RPMI8226 (cell line): ENCODE results near the gene WWC1.
"Not testable (repeated sequence)": the region's sequence is repeated elsewhere in the genome, so short reads cannot be mapped to it uniquely, and the experiment has no call there.

Experiments
- DNase-seq: peaks from one replicate; pipeline ENCODE4 v3.0.0-alpha.2; 2015

Gene WWC1

DNA sequence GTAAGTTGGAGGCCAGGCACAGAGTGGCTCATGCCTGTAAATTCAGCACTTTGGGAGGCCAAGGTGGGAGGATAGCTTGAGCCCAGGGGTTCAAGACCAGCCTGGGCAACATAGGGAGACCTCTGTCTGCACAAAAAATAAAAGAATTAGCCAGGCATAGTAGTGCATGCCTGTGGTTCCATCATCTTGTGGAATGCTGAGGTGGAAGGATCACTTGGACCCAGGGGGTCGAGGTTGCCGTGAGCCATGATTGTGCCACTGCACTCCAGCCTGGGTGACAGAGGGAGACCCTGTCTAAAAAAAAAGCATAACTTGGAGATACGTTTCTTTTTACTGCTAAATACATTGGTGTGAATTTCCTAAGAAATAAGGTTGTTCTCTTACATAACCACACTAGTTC lies 19.1 kb downstream of the WWC1 start:
- DNase-seq: not testable (repeated sequence)

- no peak for DNase-seq
These were observed 19.7 kb downstream of the WWC1 start for GRCh38 chr5:168311061-168311566.

- no peak for DNase-seq
These were observed 21.3 kb downstream of the WWC1 start for GRCh38 chr5:168312606-168313295.

- DNase-seq: no peak
These were observed 22.3 kb downstream of the WWC1 start for GRCh38 chr5:168313596-168314204.

GRCh38 chr5:168314735-168315411 lies 23.4 kb downstream of the WWC1 start:
- DNase-seq: peak; percentile 1

- peak; percentile 1 for DNase-seq
These were observed 24.1 kb downstream of the WWC1 start for GRCh38 chr5:168315416-168316138.

- peak; percentile 1 for DNase-seq
These were observed 24.7 kb downstream of the WWC1 start for GRCh38 chr5:168316139-168316578.

- DNase-seq: no peak
These were observed 25.7 kb downstream of the WWC1 start for GRCh38 chr5:168317096-168317520.

GRCh38 chr5:168317521-168318147 lies 26.2 kb downstream of the WWC1 start:
- no peak for DNase-seq

DNA sequence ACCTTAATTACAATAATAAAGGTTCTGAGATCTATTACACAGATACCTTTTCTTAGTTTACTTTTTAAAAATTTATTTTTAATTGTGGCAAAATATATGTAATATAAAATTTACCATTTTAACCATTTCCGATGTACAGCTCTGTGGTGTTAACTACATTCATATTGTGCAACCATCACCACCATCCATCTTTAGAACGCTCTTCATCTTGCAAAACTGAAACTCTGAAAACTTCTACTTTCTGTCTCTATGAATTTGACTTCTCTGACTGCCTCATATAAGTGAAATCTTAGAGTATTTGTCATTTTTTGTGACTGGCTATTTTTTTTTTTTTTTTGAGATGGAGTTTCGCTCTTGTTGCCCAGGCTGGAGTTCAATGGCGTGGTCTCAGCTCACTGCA lies 26.8 kb downstream of the WWC1 start:
- DNase-seq: no peak

DNA sequence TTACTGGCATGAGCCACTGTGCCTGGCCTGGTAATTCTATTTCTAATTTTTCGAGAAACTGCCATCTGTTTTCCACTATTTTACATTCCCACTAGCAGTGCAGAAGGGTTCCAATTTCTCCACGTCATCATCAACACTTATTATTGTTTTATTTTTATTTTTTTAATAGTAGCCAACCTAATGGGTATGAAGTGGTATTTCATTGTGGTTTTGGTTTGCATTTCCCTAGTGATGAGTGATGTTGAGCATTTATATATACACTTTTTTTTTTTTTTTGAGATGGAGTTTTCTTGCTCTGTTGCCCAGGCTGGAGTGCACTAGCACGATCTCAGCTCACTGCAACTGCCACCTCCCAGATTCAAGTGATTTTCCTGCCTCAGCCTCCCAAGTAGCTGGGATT lies 28.3 kb downstream of the WWC1 start:
- no peak for DNase-seq

GRCh38 chr5:168320805-168321204 lies 29.4 kb downstream of the WWC1 start:
- DNase-seq: no peak

DNA sequence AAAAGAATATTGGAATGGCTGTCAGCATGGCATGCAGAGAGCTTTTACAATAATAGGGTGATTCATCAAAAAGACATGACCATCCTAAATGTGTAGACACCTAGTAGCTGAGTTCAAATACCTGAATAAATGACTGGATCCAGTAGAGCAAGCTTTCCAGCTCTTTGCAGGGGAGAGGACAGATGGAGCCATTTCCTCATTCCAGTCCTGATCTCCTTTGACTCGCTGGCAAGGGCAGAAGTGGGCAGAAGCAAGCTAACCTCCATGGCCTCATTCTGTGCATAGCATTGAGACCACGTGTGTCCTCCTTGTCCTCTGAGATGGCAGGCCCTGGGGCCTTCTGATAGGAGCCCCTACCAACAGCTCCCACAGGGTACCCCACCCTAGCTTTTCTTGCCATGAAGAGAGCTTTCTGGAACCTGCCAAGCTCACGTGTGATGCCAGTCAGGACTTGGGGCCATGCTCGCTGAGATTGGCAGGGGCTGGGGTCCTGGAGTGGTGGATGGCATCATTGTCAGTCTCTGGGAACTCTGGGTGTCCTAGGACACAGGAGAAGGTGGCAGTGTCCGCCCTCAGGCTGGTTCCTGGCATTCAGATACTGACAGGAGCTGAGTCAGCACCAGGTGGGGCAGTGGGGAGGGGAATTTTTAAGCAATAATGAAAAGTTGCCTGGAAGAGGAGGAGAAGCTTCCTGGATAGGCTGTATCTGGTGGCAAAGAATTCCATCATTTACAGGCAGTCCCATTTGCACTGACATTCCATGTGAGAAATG lies 33.6 kb downstream of the WWC1 start:
- peak; percentile 36 for DNase-seq

DNA sequence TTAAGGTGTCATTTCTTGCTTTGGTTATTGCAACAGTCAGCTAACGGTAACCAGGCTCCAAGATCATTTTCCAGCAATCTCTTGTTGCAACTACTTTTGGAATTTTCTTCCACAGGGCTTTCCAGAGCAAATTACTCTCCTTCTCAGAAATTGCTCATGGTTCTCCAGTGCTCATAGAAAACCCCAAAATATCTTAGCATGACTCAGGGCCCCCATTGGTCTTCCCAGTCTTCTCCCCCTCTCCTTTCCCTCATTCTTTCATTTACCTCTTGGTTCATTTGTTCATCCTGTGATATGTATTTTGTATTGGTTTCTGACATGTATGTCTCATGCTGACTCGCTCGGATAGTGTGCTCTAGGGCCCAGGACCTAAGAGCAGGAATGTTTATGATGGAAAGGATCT lies 35.6 kb downstream of the WWC1 start:
- no peak for DNase-seq

DNA sequence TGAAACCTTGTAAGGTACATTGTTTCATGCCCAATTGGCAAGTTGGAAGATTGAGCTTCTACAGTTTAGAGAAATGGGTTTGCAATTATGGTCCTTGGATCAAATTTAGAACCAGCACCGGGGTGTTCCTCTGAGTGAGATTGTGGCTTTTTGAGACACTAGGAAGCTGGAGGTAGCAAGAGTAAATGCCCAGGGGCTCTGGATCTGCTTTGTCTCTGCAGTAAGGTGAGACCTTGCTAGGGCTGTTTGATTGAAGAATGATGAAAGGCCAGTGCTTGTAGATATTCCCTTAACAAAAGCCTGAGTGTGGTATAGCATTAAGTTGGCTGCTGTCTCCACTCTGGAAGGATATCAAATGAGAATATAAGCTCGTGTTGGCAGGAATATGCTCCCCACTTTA lies 36.0 kb downstream of the WWC1 start:
- no peak for DNase-seq

GRCh38 chr5:168327994-168328393 lies 36.5 kb downstream of the WWC1 start:
- peak; percentile 19 for DNase-seq

GRCh38 chr5:168328814-168329213 lies 37.4 kb downstream of the WWC1 start:
- DNase-seq: peak; percentile 96

DNA sequence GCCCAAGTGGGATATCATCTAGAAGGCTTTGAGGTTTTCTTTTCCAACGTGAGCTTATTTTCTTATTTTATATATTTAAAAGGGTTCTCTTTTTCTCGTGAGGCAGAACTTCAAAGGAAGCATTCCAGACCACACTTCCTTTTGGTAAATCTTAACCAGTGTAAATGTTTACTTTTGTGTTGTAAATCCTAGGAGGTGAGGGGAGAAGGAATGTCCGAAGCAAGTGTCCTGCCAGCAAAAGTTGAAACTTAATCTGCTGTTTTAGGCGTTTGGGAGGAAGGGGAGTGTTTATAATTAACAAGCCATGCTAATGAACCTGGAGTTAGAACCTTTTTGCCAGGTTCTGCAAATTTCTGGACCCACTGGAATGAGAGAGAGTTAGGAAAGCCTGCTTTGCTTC lies 37.9 kb downstream of the WWC1 start:
- DNase-seq: no peak

- DNase-seq: no peak
These were observed 40.6 kb downstream of the WWC1 start for GRCh38 chr5:168332042-168332441.

DNA sequence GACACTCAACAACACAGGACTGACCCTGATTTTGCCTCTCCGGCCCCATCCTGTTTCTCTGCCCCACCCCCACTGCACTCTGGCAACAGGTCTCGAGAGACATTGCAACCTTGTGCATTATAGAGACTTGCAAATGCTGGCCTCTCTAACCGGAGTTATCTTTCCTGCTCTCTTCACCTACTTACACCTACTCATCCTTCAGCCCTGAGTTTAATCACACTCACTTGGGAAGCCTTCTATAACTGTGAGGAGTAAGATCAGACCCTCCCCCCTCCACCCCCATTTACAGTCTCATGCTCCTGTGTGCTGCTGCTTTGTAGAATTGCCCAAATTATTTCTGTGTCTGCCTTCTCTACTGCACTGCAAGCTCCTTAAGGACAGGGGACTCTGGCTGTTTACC lies 42.8 kb downstream of the WWC1 start:
- DNase-seq: no peak

GRCh38 chr5:168334695-168335094 lies 43.2 kb downstream of the WWC1 start:
- DNase-seq: no peak

DNA sequence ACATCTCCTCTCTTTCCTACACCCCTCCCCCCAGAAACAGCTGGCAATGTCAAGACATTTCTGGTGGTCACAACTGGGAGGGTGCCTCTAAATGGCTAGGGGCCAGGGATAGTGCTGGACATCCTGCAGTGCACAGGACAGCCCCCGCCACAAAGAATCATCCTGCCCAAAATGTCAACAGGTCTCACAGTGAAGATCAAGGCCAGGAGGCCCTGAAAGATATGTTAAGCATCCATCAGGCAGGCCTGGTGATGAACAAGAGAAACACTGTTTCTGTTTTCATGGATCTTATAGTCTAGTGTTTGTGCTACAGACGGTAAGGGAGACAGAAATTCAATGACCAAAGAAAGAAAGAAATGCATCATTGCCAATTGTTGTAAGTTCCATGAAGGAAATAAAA lies 45.9 kb downstream of the WWC1 start:
- DNase-seq: no peak
